Measurements from ENCODE around the gene RNU7-1.

GRCh38 chr12:6914246-6914946, 29.2 kb upstream of the RNU7-1 start, which contains the start of gene ENO2:
- TF ChIP-seq EZH2 (IDR thresholded peaks at IDR 0.05; ENCODE audit: borderline replicate concordance, low read depth, low read length, severe bottlenecking) (no peak), CTCF (IDR thresholded peaks at IDR 0.05; ENCODE audit: borderline replicate concordance, extremely low read depth, low read length, poor library complexity, severe bottlenecking) (no peak)
